MCF 10A (cell line): ENCODE data around the gene CPNE7. TPM values are rescaled to one million over a fixed set of nuclear protein-coding genes. Genes with fewer than 3 reads are reported as not detected.

Experiments used
- BruUV-seq: library from RNA; stranded (reverse); fragments of 400-500 nt; replicated peaks from 2 replicates; lab custom pipeline; 2021; lab: Mats Ljungman, UMichigan
- CTCF ChIA-PET: fragments of 300-600 bp; sonication (Branson Sonifier 250); formaldehyde crosslinking; extraction: SDS; loops from one replicate; lab custom pipeline; 2021; ENCODE audit warnings: antibody characterized with exemption, inconsistent platforms; lab: Yijun Ruan, JAX
- POLR2A ChIA-PET: fragments of 300-600, 350-650 bp; sonication (Branson Sonifier 250); formaldehyde crosslinking; extraction: SDS; loops from one replicate; lab custom pipeline; 2020; ENCODE audit warnings: antibody characterized with exemption, inconsistent platforms; lab: Yijun Ruan, JAX
- DNase-seq: peaks from one replicate; pipeline ENCODE4 v3.0.0-alpha.2; 2018; ENCODE audit not compliant: unreplicated experiment
- H3K27ac Mint-ChIP-seq: one replicate; pipeline ENCODE4 v1.8.0; 2022; ENCODE audit warnings: mild to moderate bottlenecking, low read depth, mixed read lengths; ENCODE audit not compliant: unreplicated experiment
- H3K27me3 Mint-ChIP-seq: one replicate; pipeline ENCODE4 v1.8.0; 2022; ENCODE audit warnings: mixed read lengths; ENCODE audit not compliant: insufficient read depth, unreplicated experiment
- H3K36me3 Mint-ChIP-seq: one replicate; pipeline ENCODE4 v1.8.0; 2022; ENCODE audit warnings: mild to moderate bottlenecking, moderate library complexity, mixed read lengths; ENCODE audit not compliant: insufficient read depth, unreplicated experiment
- H3K4me1 Mint-ChIP-seq: one replicate; pipeline ENCODE4 v1.8.0; 2022; ENCODE audit warnings: mixed read lengths; ENCODE audit not compliant: insufficient read depth, unreplicated experiment
- H3K4me3 Mint-ChIP-seq: one replicate; pipeline ENCODE4 v1.8.0; 2022; ENCODE audit warnings: mild to moderate bottlenecking, moderate library complexity, mixed read lengths; ENCODE audit not compliant: unreplicated experiment
- H3K9me3 Mint-ChIP-seq: one replicate; pipeline ENCODE4 v1.8.0; 2022; ENCODE audit warnings: mixed read lengths; ENCODE audit not compliant: unreplicated experiment
- intact Hi-C: fragments of 100-400 bp; cut with micrococcal nuclease; formaldehyde crosslinking; loops from 2 replicates; pipeline ENCODE4 v1.14.1; 2022
- total RNA-seq: library from RNA; stranded (reverse); gene quantifications from 2 replicates; pipeline ENCODE4 v1.2.3, GENCODE V29; 2022
- TF ChIP-seq, protein P1 (sequence below): fragments of 200-600 bp; IDR thresholded peaks from one replicate; pipeline ENCODE4 v1.8.0; 2022; ENCODE audit warnings: antibody characterized with exemption, mild to moderate bottlenecking; ENCODE audit not compliant: unreplicated experiment

Gene CPNE7
- total RNA-seq, 1 experiment from 2014 or later, result 86.8 TPM

GRCh38 chr16:89546781-89547180 is 28.8 kb upstream of the CPNE7 start:
- ChIA-PET POLR2A (interaction anchor here (0.7 to 0.9 kb wide), 2 partner anchors 17 to 37 kb away, joined by 3 read pairs; no protein-coding TSS in a partner anchor), CTCF (no interaction called here)
- no peak for DNase-seq
- BruUV-seq, result no TSS peak
- Mint-ChIP-seq H3K27me3 (no peaks in the 10 kb centered on the region), H3K36me3 (peaks cover 47% of the 10 kb centered on the region), H3K27ac (peak overlapping the region; percentile 44), H3K4me3 (no peak overlapping the region), H3K9me3 (no peaks in the 10 kb centered on the region), H3K4me1 (no peaks in the 10 kb centered on the region)
- TF ChIP-seq, protein P1, sequence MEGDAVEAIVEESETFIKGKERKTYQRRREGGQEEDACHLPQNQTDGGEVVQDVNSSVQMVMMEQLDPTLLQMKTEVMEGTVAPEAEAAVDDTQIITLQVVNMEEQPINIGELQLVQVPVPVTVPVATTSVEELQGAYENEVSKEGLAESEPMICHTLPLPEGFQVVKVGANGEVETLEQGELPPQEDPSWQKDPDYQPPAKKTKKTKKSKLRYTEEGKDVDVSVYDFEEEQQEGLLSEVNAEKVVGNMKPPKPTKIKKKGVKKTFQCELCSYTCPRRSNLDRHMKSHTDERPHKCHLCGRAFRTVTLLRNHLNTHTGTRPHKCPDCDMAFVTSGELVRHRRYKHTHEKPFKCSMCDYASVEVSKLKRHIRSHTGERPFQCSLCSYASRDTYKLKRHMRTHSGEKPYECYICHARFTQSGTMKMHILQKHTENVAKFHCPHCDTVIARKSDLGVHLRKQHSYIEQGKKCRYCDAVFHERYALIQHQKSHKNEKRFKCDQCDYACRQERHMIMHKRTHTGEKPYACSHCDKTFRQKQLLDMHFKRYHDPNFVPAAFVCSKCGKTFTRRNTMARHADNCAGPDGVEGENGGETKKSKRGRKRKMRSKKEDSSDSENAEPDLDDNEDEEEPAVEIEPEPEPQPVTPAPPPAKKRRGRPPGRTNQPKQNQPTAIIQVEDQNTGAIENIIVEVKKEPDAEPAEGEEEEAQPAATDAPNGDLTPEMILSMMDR, result no peak
- intact Hi-C loops, result no loop called here

DNA sequence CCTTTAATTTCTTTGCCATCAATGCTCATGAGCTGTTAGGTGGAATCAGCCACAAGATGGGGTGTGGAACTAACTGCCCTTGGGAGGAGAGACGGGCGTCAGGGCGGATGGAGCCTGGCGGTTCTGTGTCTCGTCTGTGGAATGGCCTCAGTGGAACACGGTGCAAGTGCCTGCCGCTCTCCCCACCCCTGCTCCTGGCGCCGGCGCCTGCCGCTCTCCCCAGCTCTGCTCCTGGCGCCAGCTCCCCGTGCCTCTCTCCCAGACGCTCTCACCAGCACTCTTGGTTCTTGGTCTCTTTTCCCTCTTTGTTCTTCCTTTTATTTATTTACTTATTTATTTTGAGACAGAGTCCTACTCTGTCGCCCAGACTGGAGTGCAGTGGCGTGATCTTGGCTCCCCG is 28.3 kb upstream of the CPNE7 start:
- Mint-ChIP-seq H3K4me3 (no peak overlapping the region), H3K27ac (peak overlapping the region; percentile 44), H3K9me3 (no peaks in the 10 kb centered on the region), H3K27me3 (no peaks in the 10 kb centered on the region), H3K4me1 (no peaks in the 10 kb centered on the region), H3K36me3 (peaks cover 52% of the 10 kb centered on the region)
- intact Hi-C loops, result no loop called here
- no TSS peak for BruUV-seq
- POLR2A ChIA-PET, result interaction anchor here (0.7 to 0.9 kb wide), 2 partner anchors 17 to 38 kb away, joined by 3 read pairs; no protein-coding TSS in a partner anchor
- TF ChIP-seq, protein P1, result no peak
- no peak for DNase-seq
- CTCF ChIA-PET, result no interaction called here

DNA sequence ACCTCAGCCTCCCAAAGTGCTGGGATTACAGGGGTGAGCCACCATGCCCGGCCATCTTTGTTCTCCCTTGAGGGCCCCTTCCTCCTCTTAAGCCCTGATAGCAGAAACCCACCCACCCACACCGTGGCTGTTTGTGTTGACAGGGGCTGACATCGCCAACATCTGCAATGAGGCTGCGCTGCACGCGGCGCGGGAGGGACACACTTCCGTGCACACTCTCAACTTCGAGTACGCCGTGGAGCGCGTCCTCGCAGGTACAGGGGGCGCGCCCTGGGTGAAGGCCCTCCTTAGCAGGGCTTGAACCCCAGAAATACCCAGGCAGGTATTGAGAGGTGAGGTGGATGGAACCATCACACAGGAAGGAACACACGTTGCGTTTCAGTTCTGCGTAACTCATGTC is 27.7 kb upstream of the CPNE7 start:
- intact Hi-C loops, result no loop called here
- ChIA-PET POLR2A (interaction anchor here (0.9 kb wide), 1 partner anchor 38 kb away, joined by 3 read pairs; no protein-coding TSS in a partner anchor), CTCF (no interaction called here)
- H3K27me3 Mint-ChIP-seq, result no peaks in the 10 kb centered on the region
- no peak for DNase-seq
- no peaks in the 10 kb centered on the region for H3K9me3 Mint-ChIP-seq
- H3K4me1 Mint-ChIP-seq, result no peaks in the 10 kb centered on the region
- BruUV-seq, result no TSS peak
- no peak overlapping the region for H3K4me3 Mint-ChIP-seq
- TF ChIP-seq, protein P1, result no peak
- H3K27ac Mint-ChIP-seq, result no peak overlapping the region
- H3K36me3 Mint-ChIP-seq, result peaks cover 49% of the 10 kb centered on the region

GRCh38 chr16:89548344-89549006 is 27.1 kb upstream of the CPNE7 start:
- DNase-seq, result no peak
- intact Hi-C loops, result no loop called here
- peaks cover 49% of the 10 kb centered on the region for H3K36me3 Mint-ChIP-seq
- TF ChIP-seq, protein P1, result no peak
- H3K9me3 Mint-ChIP-seq, result no peaks in the 10 kb centered on the region
- TSS peak; percentile 16 for BruUV-seq
- H3K4me1 Mint-ChIP-seq, result no peaks in the 10 kb centered on the region
- POLR2A ChIA-PET, result interaction anchor here (0.5 to 2.1 kb wide), 2 partner anchors 10 to 267 kb away, joined by 3 to 7 read pairs; no protein-coding TSS in a partner anchor
- no peaks in the 10 kb centered on the region for H3K27me3 Mint-ChIP-seq
- CTCF ChIA-PET, result no interaction called here
- no peak overlapping the region for H3K4me3 Mint-ChIP-seq
- H3K27ac Mint-ChIP-seq, result no peak overlapping the region
